GM21515 (cell line): ENCODE results near the gene ZXDC.

ENCODE experiments used
- ATAC-seq: cut with Tn5 transposase; IDR thresholded peaks from one replicate; pipeline ENCODE4 v1.9.1; 2021; ENCODE audit not compliant: unreplicated experiment

Gene ZXDC

DNA sequence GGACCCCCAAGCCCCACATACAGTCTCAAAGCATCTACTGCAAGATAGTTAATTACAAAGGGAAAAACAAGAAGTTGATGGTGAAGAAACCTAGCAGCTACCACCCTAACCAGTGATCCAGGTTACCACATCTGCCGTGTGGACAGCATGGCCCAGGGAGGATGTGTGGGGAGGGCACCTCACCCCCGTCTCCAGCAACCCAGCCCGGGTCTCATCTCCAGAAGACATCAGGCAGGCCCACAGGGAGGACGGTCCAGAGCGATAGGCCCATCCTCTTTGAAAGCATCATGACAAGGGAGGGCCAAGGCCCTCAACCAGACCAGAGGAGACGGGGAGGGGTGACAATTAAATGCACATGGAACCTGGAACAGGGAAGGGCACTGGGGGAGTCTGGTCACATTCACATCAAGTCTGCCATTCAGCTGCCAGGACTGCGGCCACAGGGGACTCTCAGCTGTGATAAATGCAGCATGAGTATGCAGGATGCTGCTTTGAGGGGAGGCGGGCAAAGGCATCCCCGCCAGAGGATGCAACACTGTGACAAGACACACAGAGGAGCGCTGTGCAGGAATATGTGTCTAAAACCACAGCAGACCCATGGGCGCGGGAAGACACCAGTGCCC is 18.8 kb downstream of the ZXDC start:
- no peak for ATAC-seq

DNA sequence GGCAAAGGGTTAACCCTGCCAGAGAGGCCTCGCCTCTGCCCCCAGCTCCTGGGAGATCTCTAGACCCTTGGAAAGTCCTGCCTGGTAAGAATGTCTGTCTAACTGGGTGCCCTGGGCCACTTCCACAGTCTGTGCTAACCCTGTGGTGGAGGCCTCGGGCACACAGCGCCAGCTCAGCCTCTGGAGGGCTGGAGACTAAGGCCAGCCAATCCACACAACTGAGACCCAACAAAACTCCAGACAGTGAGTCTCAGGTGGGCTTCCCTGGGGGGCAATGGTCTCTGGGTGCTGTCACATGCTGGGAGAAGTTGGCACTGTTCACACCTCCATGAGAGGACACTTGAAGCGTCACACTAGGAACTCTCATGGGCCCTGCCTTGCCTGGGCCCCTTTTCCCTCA is 19.5 kb downstream of the ZXDC start:
- no peak for ATAC-seq

DNA sequence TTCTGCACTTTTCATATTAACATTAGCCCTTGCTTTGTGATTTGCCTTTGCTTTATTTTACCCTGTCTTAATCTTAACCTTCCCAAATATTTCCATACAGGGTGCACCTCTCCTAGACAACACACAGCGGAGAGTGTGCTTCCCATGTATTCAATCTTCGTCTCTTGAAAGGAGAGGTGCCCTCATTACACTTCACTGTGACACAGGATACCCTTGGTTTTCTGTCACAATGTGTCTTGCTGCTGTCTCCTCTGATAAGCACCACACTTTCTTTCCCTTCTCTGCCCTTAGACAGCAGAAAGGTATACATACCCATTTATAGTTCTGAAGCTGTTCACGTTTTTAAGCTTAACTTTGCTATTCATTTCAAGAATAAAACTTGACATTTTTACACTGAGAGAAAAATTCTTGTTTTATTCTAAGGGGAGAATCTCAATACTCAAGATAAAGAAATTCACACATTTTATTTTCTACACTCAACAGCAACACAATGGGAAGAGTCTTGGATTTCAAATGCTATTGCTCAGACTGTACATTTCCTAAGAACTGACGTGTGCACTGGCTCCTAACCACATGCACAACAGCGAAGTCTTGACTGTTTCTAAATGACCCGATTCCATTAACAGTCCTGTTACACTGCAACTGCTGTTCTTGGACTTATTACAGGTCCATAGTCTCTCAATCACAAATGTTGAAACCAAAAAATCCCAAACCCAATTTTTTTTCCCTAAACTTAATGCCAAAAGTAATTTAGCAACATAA is 21.1 kb downstream of the ZXDC start:
- no peak for ATAC-seq

DNA sequence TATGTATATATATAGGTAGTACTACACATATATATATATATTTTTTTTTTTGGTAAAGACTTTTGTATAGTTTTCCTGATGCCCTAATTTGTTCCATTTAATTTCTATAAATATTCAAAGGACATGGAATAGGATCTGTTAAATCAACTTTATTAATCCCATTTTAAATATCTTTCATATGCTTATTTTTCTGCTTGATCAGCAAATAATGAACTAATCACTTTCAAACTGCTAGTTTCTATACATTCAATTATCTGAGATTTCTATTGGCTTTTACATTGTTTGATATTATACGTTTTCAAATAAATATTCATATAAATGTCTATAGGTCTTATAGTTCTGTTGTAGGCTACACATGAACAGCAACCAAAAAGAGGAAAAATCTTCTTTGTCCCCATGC is 21.7 kb downstream of the ZXDC start:
- no peak for ATAC-seq

DNA sequence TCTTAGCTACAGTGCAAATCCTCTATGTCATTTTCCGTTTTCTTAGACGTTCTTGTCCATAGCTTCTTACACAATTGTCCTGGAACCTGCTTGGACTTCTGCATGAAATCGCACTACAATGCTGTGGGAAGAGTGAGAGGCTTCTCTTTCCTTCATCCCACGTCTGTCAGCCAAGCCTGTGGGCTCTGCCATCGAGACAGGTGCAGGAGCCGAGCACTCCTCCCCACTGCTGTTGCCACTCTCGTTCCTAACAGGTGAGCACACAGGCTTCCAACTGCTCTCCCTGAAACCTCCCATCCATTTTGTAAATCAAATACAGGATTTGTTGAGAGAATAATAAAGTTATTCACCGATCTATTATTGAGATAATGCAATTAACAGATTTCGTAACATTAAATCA is 23.5 kb downstream of the ZXDC start:
- ATAC-seq, result no peak

DNA sequence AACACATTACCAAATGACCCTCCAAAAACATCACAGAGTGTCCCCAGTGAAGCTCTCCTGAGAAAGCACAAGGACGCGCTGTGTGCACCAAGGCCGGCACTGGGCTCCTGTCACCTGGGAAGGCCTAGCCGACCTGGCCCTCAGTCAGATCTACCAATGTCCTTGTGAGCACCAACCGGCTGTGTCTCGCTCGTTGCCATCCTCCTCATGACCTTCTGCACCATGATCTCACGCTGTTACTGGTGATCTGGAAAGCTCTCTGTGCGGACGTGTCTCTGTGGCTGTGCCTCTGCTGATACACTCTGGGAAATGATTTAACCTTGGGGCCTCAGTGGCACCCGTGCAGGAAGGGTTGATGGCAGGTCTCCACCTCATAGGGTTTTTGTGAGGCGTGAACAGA is 24.2 kb downstream of the ZXDC start:
- ATAC-seq, result no peak

DNA sequence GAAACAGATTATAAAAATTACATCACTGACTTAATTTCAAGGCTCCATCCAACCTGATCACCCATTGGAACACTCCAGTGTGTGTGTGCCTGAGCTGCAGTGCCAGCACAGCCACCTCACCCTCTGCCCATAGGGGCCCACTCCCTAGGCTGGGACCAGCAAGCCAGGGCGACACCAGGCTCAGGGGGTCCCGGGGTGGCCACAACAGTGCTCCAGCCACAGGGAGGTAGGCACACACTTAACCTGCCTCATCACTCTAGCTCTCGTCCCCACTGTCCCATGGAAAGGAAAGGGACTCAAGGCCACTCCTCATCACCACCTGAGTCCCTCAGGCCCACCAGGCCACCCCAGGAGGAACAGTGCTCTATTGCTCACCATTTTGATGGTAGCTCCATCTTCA is 24.9 kb downstream of the ZXDC start:
- no peak for ATAC-seq

DNA sequence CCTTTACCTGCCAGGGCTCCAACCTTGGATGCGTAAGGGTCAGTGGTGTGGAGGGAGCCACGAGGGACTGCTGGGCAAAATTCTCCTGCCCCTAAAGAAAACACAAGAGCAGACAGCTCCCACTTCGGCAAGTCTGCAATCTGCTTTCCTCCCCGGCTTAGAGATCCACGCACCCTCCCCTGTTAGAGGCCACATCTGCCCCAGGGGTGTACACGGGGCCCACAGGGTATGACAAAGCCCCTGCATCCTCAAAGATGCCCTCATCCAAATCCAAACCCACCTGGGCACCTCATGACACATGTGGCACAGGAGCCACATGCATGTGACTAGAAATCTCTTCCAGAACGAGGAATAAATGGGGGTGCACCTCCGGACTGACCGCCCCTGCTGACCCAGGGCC is 25.5 kb downstream of the ZXDC start:
- no peak for ATAC-seq

DNA sequence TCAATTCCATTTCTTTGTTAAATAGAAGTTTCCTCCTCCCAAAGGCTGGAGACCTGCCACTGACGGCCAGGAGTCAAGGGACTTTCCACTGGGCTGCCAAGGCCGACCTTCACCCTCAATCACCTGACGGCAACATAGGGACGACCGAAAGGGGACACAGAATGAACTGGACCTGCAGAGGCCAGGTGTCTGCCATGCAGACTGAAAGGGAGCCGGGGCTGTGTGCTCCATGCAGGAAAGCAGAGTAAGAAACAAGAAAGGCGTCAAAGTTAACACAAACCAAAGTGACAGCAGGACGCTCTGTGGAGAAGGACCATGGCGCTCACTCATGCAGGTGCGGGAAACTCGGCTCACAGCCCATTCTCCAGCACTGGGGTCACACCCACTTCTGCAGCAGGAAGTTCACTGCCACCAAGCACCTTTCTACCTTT is 26.1 kb downstream of the ZXDC start:
- no peak for ATAC-seq

DNA sequence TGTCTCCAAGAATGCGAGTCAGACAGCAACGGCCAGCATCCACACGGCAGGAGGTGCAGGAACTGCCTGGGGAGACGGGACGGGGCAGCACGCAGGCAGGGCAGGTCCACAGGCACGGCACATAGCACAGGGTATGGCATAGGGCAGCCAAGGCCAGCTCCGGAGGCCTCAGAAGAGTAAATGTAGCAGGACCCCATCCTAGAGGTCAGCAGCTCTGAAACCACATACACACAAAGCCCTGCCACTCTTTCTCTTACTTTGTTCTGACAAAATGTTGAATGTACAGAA is 26.9 kb downstream of the ZXDC start:
- ATAC-seq, result no peak

DNA sequence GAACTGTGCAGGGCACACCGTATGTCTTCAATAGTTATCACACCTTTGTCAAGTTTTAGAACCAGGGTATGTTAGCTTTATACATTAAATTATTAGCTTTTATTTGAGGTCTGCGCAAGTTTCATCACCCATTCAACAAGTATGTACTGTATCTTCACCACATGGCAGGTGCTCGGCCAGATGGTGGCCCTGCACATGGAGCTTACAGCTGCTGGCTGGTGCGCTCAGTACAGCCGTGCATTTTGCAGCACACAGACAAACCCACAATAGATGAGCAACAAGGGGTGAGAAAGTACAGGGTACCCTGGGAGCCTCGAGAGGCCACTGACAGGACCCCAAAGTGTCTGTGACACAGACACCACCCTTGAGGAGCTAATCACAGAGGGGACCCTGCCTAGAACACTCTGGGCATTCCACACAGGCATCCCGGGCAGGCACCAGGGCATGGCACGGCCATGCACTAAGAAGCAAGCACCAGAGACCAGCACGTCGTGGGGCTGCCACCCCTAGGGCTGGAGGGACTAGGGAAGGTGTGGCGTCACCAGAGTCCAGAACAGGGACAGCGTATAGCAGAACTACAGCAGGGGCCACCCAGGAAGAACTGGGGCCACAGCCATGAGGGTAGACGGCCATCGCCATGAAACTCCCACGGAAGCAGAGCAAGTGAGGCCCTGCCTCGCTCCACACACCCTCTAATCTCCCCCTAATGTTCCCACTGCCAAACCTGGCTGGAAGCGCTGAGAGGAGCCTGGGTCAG is 27.4 kb downstream of the ZXDC start:
- no peak for ATAC-seq

DNA sequence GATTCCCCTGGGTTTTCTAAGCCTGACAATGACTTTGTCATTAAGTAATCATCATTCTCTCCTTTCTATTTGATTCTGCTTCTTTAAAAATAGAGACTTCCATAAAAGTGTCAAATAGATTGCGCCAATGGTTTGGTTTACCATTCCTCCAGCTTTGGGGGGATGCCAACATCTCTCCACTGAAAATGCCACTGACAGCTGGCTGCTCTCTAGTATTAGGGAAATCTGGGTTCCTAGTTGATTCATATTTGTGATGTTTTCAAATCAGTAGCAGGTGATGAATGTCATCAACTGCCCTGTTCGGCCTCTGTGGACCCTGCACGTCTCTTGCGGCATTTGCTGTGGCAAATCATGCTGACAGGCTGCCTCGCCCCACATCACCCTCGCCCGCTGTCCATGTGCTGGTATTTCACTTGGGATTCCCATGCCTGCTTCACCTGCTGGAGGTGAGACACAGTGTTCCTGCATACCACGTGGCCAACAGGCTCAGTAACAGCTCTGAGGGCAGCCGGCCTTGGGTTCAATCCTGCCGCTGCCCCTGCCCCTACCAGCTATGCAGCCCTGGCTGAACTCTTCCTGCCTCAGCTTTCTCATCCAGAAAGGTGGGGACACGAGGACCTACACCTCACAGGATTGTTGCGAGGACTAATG is 28.1 kb downstream of the ZXDC start:
- ATAC-seq, result no peak

DNA sequence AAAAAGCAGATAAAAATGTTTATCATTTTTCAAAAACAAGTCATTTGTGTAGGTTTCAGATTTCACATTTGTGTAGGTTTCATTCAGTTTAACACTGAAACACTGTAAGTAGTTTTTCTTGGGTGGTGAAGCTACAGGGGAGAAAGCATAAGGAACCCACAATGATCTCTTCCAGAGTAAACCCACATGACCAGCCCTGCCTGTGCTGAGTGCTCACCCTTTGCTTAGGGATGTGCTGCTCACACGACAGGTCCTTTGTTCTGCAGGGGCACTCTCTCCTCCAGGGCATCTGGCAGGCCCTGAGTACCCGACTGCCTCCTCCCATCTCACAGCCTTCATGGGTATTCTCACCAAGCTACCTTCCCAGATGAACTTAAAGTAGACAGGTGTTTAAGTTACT is 28.9 kb downstream of the ZXDC start:
- no peak for ATAC-seq

DNA sequence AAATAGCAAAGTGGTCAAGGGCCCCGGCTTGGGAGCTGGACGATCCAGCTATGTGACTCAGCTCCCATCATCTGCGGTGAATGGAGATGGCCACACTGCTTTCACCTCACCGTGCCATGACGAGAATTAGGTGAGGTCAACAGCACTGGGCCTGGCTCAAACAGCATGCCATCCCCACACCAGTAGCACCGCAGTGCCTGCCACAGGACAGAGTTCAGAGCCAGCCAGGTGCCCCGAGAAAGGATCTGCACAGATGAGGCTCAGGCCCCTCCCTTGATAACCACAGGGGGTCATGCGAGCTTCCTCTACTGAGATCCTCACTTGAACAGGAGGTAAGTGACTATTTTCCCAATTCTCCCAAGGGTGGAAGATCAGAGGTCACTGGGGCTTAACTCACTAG is 29.4 kb downstream of the ZXDC start:
- no peak for ATAC-seq

DNA sequence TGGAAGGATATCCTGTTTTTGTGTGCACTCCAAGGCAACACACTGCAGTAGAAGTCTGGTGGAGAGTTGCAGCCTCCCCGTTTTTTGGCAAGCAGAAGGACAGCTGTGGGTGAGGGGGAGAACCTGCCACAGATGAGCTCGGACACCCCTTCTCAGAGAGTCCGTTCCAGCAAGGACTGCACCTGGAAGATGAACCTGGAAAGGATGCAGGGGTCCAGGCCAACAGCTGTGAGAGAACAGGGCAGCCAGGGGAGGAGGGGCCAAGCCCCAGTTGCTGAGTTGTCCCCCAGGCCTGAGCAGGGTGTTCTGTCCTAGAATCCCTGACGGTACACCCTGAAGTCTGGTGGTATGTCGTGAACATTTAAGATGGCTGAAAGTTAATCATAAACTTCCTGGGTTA is 30.2 kb downstream of the ZXDC start:
- no peak for ATAC-seq

DNA sequence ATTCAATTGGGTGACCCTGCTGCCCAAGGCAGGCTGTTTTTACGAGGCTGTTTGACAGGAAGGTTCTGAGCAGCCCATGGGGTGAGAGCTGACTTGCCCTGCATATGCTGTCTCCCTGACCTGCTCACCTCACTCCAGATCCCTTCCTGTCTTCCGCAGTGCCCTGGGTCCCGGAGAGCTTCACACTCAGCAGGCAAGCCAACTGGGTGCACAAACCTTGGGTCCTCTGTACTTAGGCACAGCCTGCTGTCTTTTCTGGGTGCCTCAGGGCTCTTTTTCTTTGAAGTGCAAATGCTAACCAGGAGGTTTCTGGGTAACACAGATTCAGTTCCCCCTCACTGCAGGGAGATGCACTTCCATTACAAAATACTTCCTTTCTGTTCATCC is 32.8 kb downstream of the ZXDC start:
- no peak for ATAC-seq

DNA sequence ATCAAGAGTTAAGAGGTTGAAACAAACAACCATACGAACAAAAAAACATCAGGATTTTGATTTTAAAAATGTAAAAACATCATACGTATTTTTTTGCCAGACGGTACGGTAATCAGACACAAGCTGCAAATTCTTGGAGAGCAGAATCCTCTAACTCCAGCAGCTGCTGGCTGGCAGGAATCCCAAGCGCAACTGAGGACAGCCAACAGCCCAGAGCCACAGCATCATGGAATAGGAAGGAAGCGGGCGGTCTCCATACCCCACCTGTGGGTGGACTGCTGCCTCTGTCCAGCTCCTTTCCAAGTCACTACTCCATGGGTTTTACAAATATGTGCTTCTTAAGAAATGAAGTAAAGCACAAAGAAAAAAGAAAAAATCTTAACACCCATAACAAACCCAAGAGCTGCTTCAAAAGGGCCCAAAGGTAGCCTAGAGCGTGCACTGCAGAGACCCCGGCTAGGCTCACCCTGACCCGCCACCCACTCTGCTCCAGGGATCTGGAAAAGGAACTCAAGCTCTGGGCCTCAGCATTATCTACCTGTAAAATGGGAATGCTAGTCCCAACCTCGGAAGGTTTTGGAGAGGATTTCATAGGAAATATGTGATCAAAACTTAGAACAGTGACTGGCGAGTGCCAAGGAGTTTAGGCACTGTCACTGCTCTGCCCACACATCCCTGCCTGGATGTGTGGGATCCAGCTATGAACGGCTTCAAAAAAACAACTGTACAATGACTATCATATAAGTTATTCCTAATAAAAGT is 33.4 kb downstream of the ZXDC start:
- no peak for ATAC-seq

DNA sequence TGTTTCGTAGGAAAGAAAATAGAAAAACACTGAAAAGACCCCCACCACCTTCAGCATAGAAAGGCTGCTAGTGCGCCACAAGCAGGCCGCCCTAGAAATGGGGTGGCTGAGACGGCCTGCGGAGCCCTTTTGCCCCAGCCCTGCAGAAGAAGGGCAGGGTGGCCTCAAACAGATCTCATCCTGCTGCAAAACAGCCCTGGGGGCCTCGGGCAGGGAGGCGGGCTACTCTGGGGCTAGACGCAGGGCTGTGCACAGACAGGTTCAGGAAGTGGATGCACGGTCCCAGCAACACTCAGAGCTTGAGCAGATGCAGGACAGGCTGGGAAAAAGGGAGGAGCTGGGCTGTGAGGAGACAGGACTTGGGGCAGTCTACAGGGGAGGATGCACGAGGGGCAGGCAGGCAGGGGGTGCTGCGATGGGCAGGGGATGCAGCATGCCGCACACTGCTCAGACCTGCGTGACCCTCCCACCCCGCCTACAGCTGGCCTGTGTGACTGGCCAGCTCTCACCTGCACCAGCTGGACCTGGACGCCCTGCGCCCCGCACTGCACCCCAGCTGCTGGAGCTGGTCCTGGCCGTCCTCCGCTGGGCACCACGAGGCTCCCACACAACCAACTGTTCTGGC is 34.3 kb downstream of the ZXDC start:
- ATAC-seq, result no peak

DNA sequence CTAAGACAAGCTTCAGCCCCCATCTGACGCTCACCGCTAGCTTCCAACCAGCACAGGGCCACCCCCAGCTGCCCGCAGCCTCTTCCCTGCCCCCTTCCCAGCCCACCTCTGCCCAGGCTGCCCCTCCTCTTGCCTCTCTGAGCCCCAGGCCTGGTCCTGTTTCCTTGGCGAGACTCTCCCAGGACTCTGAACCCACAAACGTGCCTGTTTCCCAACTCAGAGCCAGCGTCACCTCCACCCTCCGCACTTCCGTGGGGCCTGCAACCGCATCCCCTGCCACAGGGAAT is 35.0 kb downstream of the ZXDC start:
- ATAC-seq, result no peak

DNA sequence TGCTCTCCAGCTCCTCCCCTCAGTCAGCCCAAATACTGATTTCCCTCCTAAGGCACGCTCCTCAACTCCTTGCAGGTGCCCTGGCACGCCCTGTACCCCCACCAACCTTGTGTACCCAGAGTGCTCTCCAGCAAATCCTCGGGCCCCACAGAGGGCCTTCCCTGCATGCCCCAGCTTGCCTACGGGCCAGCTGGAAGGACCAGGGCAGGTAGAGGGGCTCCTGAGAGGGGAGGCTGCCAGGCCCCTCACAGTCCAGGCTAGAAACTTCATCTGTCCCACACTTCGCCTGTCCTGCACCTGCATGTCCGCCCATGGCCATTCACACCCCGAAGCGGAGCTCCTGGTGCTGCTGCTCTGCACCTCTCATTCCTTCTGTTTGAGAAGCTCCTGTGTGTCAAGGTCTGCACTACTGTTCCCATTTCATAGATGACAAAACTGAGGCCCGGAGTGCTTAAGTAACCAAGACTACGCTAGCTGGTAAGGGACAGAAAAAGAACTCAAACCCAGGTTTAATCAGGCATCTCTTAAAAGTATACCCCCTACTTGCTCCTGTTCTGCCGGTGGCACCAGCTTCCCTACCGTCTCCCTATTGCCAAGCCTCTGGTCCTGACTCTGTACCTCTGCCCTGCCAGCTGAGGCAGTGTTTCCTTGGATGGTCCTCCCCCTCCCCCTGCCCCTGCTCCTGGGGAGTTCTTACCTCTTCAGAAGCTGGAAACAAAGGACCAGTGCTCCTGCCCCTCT is 35.6 kb downstream of the ZXDC start:
- ATAC-seq, result no peak
